MCF 10A (cell line): ENCODE results near the gene MYO15A. TPM values are rescaled to one million over a fixed set of nuclear protein-coding genes. Genes with fewer than 3 reads are reported as not detected.

Experiments
- BruUV-seq: library from RNA; stranded (reverse); fragments of 400-500 nt; replicated peaks from 2 replicates; lab custom pipeline; 2021; lab: Mats Ljungman, UMichigan
- CTCF ChIA-PET: fragments of 300-600 bp; sonication (Branson Sonifier 250); formaldehyde crosslinking; extraction: SDS; loops from one replicate; lab custom pipeline; 2021; ENCODE audit warnings: antibody characterized with exemption, inconsistent platforms; lab: Yijun Ruan, JAX
- POLR2A ChIA-PET: fragments of 300-600, 350-650 bp; sonication (Branson Sonifier 250); formaldehyde crosslinking; extraction: SDS; loops from one replicate; lab custom pipeline; 2020; ENCODE audit warnings: antibody characterized with exemption, inconsistent platforms; lab: Yijun Ruan, JAX
- DNase-seq: peaks from one replicate; pipeline ENCODE4 v3.0.0-alpha.2; 2018; ENCODE audit not compliant: unreplicated experiment
- H3K27ac Mint-ChIP-seq: one replicate; pipeline ENCODE4 v1.8.0; 2022; ENCODE audit warnings: mild to moderate bottlenecking, low read depth, mixed read lengths; ENCODE audit not compliant: unreplicated experiment
- H3K27me3 Mint-ChIP-seq: one replicate; pipeline ENCODE4 v1.8.0; 2022; ENCODE audit warnings: mixed read lengths; ENCODE audit not compliant: insufficient read depth, unreplicated experiment
- H3K36me3 Mint-ChIP-seq: one replicate; pipeline ENCODE4 v1.8.0; 2022; ENCODE audit warnings: mild to moderate bottlenecking, moderate library complexity, mixed read lengths; ENCODE audit not compliant: insufficient read depth, unreplicated experiment
- H3K4me1 Mint-ChIP-seq: one replicate; pipeline ENCODE4 v1.8.0; 2022; ENCODE audit warnings: mixed read lengths; ENCODE audit not compliant: insufficient read depth, unreplicated experiment
- H3K4me3 Mint-ChIP-seq: one replicate; pipeline ENCODE4 v1.8.0; 2022; ENCODE audit warnings: mild to moderate bottlenecking, moderate library complexity, mixed read lengths; ENCODE audit not compliant: unreplicated experiment
- H3K9me3 Mint-ChIP-seq: one replicate; pipeline ENCODE4 v1.8.0; 2022; ENCODE audit warnings: mixed read lengths; ENCODE audit not compliant: unreplicated experiment
- intact Hi-C: fragments of 100-400 bp; cut with micrococcal nuclease; formaldehyde crosslinking; loops from 2 replicates; pipeline ENCODE4 v1.14.1; 2022
- total RNA-seq: library from RNA; stranded (reverse); gene quantifications from 2 replicates; pipeline ENCODE4 v1.2.3, GENCODE V29; 2022
- TF ChIP-seq, protein P1 (sequence below): fragments of 200-600 bp; IDR thresholded peaks from one replicate; pipeline ENCODE4 v1.8.0; 2022; ENCODE audit warnings: antibody characterized with exemption, mild to moderate bottlenecking; ENCODE audit not compliant: unreplicated experiment

The MYO15A gene
- total RNA-seq, 1 experiment from 2014 or later = 1.1 TPM

DNA sequence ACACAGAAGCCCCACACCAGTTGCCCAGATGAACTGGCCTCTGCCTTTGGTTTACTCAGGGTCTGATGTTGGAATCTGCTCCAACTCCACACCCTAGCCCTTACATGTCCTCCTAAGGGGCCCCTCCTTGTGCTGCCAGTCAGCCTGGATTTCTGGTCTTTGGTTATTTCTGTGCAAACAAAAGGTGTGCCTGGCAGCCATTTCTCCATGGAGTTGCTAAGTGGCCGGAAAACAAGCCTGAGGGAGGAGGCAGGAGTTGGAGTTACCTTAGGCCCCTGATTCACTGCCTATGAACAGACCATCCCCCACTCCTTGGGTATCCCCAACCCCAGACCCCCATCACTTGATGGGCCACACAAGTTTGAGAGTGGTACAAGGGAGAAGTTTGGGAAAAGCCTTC lies 70.6 kb downstream of the MYO15A start:
- no peak overlapping the region for H3K27ac Mint-ChIP-seq
- no peaks in the 10 kb centered on the region for H3K9me3 Mint-ChIP-seq
- CTCF ChIA-PET = no interaction called here

DNA sequence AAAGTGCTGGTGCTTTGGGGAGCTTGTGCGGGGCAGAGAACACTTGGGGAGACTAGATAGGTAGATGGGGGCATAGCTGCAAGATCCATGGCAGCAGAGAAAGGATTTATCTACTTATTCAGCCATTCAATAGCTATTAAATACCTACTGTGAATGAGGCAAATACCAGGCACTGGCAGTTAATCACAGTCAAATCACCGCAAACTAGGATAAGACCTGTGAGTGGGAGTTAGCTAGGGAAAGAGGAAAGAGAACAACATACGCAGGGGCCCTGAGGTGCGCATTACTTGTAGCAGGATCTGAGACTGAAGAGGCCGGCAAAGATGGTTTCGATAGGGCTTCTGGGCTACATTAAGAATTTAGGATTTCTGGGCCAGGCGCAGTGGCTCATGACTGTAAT lies 71.2 kb downstream of the MYO15A start:
- no peaks in the 10 kb centered on the region for H3K27me3 Mint-ChIP-seq
- TF ChIP-seq, protein P1, sequence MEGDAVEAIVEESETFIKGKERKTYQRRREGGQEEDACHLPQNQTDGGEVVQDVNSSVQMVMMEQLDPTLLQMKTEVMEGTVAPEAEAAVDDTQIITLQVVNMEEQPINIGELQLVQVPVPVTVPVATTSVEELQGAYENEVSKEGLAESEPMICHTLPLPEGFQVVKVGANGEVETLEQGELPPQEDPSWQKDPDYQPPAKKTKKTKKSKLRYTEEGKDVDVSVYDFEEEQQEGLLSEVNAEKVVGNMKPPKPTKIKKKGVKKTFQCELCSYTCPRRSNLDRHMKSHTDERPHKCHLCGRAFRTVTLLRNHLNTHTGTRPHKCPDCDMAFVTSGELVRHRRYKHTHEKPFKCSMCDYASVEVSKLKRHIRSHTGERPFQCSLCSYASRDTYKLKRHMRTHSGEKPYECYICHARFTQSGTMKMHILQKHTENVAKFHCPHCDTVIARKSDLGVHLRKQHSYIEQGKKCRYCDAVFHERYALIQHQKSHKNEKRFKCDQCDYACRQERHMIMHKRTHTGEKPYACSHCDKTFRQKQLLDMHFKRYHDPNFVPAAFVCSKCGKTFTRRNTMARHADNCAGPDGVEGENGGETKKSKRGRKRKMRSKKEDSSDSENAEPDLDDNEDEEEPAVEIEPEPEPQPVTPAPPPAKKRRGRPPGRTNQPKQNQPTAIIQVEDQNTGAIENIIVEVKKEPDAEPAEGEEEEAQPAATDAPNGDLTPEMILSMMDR = no peak
- ChIA-PET POLR2A (interaction anchor here (0.6 kb wide), 1 partner anchor 17 kb away, joined by 3 read pairs; no protein-coding TSS in a partner anchor), CTCF (no interaction called here)
- H3K36me3 Mint-ChIP-seq = no peaks in the 10 kb centered on the region
- intact Hi-C loops = no loop called here
- H3K4me3 Mint-ChIP-seq = no peak overlapping the region
- no TSS peak for BruUV-seq
- H3K9me3 Mint-ChIP-seq = no peaks in the 10 kb centered on the region
- H3K27ac Mint-ChIP-seq = no peak overlapping the region
- DNase-seq = no peak
- no peaks in the 10 kb centered on the region for H3K4me1 Mint-ChIP-seq

More for the DNA sequence above, 70.6 kb downstream of the MYO15A start:
- no TSS peak for BruUV-seq
- no peak overlapping the region for H3K4me3 Mint-ChIP-seq
- DNase-seq = no peak
- TF ChIP-seq, protein P1 = no peak
- POLR2A ChIA-PET = no interaction called here
- intact Hi-C loops = no loop called here
- no peaks in the 10 kb centered on the region for H3K27me3 Mint-ChIP-seq
- H3K36me3 Mint-ChIP-seq = no peaks in the 10 kb centered on the region
- H3K4me1 Mint-ChIP-seq = no peaks in the 10 kb centered on the region

DNA sequence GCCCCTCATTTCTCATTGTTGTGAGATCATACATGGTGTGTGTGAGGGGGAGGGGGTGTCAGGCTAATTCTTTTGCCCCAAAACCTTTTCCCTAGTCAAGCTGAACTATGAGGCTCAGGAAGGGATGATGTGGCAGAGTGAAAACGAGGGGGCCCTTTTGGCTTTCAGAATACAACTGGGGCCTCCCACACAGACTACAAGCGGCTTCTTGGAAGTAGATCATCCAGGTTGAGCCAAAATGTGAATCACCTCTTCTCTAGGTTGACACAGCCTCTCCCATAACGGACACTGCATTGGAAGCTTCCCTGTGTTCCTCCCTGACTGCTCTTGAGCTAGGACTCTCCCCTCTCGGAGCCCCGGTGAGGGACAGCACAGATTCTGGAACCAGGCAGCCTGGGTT lies 72.8 kb downstream of the MYO15A start:
- H3K4me3 Mint-ChIP-seq = no peak overlapping the region
- peaks cover 8% of the 10 kb centered on the region for H3K4me1 Mint-ChIP-seq
- H3K27ac Mint-ChIP-seq = peak overlapping the region; percentile 19
- no peaks in the 10 kb centered on the region for H3K27me3 Mint-ChIP-seq
- BruUV-seq = no TSS peak
- DNase-seq = peak; percentile 53
- no peaks in the 10 kb centered on the region for H3K9me3 Mint-ChIP-seq
- H3K36me3 Mint-ChIP-seq = peaks cover 6% of the 10 kb centered on the region
- intact Hi-C loops = no loop called here
- ChIA-PET POLR2A (interaction anchor here (0.7 to 4.9 kb wide), 7 partner anchors 11 to 341 kb away, joined by 3 to 32 read pairs (median 4); no protein-coding TSS in a partner anchor), CTCF (interaction anchor here (0.6 kb wide), 2 partner anchors 819 to 826 kb away, joined by 3 read pairs; no protein-coding TSS in a partner anchor)
- TF ChIP-seq, protein P1 = no peak

DNA sequence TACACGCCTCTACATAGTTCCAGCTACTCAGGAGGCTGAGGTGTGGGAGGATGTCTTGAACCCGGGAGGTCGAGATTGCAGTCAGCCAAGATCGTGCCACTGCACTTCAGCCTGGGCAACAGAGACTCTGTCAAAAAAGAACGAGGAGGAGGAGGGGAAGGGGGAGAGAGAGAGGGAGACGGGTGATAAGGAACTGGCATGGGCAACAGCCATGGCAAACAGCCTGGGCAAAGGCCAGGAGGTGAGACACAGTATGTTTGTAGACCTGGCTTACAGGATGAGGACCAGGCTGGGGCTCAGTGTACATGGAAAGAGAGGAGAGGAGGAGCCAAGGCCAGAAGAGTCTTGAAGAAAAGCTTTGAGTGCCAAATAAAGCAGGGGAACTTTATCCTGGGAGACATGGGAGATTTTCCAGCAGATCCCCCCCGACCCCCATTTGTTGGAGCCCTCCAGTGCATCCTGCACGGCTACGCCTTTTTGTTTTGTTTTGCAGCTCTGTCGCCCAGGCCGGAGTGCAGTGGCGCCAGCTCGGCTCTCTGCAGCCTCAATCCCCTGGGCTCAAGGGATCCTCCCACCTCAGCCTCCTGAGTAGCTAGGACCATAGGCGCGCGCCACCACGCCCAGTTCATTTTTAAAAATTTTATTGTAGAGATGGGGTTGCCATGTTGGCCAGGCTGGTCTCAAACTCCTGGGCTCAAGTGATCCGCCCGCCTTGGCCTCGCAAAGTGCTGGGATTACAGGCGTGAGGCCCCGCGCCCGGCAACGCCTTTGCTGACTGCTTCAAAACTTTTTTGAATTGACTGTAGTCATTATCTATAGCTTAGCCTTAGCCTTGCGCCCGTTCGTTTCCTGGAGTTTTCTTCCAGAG lies 73.8 kb downstream of the MYO15A start:
- peaks cover 18% of the 10 kb centered on the region for H3K4me1 Mint-ChIP-seq
- intact Hi-C loops = no loop called here
- peak overlapping the region; percentile 92 for H3K27ac Mint-ChIP-seq
- TF ChIP-seq, protein P1 = no peak
- H3K9me3 Mint-ChIP-seq = no peaks in the 10 kb centered on the region
- BruUV-seq = TSS peak; percentile 69
- CTCF ChIA-PET = interaction anchor here (0.6 to 1.6 kb wide), 4 partner anchors 11 to 825 kb away, joined by 3 to 4 read pairs (median 4); no protein-coding TSS in a partner anchor
- peak overlapping the region; percentile 95 for H3K4me3 Mint-ChIP-seq
- POLR2A ChIA-PET = interaction anchor here (0.7 to 4.9 kb wide), 18 partner anchors 11 to 1059 kb away, joined by 3 to 32 read pairs (median 4); partner anchors contain the start of gene FAM83G
- peaks cover 7% of the 10 kb centered on the region for H3K36me3 Mint-ChIP-seq
- DNase-seq = no peak
- no peaks in the 10 kb centered on the region for H3K27me3 Mint-ChIP-seq
